Effector memory CD8-positive, alpha-beta T cell (primary cell): ENCODE measurements around the gene PPIAL4G.
"Not testable (repeated sequence)": the region's sequence is repeated elsewhere in the genome, so short reads cannot be mapped to it uniquely, and the experiment has no call there.

Experiments
- ATAC-seq: fragments of 150-1000 bp; cut with Tn5 transposase; replicated peaks from 2 replicates; pipeline ENCODE4 v1.10.0; 2021; ENCODE audit warnings: mild to moderate bottlenecking, moderate library complexity
- DNase-seq, 3 experiments: peaks; one replicate each; pipeline ENCODE4 v3.0.0; 2021
- H3K27ac Mint-ChIP-seq, 2 donors: one replicate each; pipeline ENCODE4 v1.8.0; 2022; ENCODE audit warnings: mild to moderate bottlenecking in 2 of 2, mixed read lengths in 2 of 2, moderate library complexity in 2 of 2
- H3K27me3 Mint-ChIP-seq, 2 donors: one replicate each; pipeline ENCODE4 v1.8.0; 2022; ENCODE audit warnings: mixed read lengths in 2 of 2
- H3K36me3 Mint-ChIP-seq: one replicate; pipeline ENCODE4 v1.8.0; 2022; ENCODE audit warnings: mild to moderate bottlenecking, moderate library complexity, mixed read lengths; ENCODE audit not compliant: insufficient read depth
- H3K4me1 Mint-ChIP-seq, 2 donors: one replicate each; pipeline ENCODE4 v1.8.0; 2022; ENCODE audit warnings: low read depth in 2 of 2, mixed read lengths in 2 of 2
- H3K4me3 Mint-ChIP-seq, 2 donors: one replicate each; pipeline ENCODE4 v1.8.0; 2022; ENCODE audit warnings: mild to moderate bottlenecking in 2 of 2, mixed read lengths in 2 of 2, moderate library complexity in 2 of 2
- H3K9me3 Mint-ChIP-seq, 2 donors: one replicate each; pipeline ENCODE4 v1.8.0; 2022; ENCODE audit warnings: mixed read lengths in 2 of 2
- total RNA-seq, 9 experiments: gene quantifications; one replicate each; lab custom pipeline; 2026; lab: John Stamatoyannopoulos, UW

PPIAL4G gene
- 0 to 0.13 (median 0) reads per million in 9 experiments for total RNA-seq

GRCh38 chr1:148483029-148483428, at the start of gene PPIAL4G:
PPIAL4G (minus strand) TSS chr1:148483302; CDS start chr1:148483252, 50 bp downstream.
- H3K36me3 Mint-ChIP-seq, H3K27ac Mint-ChIP-seq, ATAC-seq, H3K4me1 Mint-ChIP-seq, H3K27me3 Mint-ChIP-seq, H3K9me3 Mint-ChIP-seq, DNase-seq: not testable (repeated sequence)
- peak within 1 kb of the TSS in 1 of 2 donors; percentile 19 for H3K4me3 Mint-ChIP-seq

DNA sequence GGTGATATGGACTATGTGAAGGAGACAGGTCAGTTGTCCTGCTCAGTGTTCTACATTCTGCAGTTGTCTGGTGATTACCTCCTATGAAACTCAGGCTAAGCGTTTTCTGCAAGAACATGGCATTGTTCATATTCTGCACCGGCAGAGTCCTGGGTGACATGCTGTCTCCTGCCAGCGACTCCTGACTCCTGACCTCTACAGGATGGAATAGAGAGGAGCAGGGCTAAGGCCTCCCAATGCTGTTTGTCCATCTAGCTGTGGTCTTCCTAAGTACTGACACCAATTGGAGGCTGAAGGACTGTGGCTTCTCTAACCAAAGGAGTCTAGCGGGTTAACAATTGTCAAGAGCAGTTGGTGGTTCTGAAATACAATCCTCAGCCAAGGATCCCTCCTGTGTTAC, 49.1 kb upstream of the PPIAL4G start:
- not testable (repeated sequence) for H3K9me3 Mint-ChIP-seq, DNase-seq, ATAC-seq, H3K27me3 Mint-ChIP-seq, H3K4me3 Mint-ChIP-seq, H3K27ac Mint-ChIP-seq, H3K4me1 Mint-ChIP-seq
- peaks cover 12% of the 10 kb centered on the region for H3K36me3 Mint-ChIP-seq

GRCh38 chr1:148529101-148529567, 46.0 kb upstream of the PPIAL4G start:
- not testable (repeated sequence) for H3K4me1 Mint-ChIP-seq, H3K9me3 Mint-ChIP-seq, ATAC-seq, H3K27me3 Mint-ChIP-seq
- Mint-ChIP-seq H3K36me3 (peaks cover 18% of the 10 kb centered on the region), H3K4me3 (peak overlapping the region; percentile 76 to 77), H3K27ac (peak overlapping the region; percentile 91 to 95)
- peak; percentile 61 to 66 (median 65) for DNase-seq

DNA sequence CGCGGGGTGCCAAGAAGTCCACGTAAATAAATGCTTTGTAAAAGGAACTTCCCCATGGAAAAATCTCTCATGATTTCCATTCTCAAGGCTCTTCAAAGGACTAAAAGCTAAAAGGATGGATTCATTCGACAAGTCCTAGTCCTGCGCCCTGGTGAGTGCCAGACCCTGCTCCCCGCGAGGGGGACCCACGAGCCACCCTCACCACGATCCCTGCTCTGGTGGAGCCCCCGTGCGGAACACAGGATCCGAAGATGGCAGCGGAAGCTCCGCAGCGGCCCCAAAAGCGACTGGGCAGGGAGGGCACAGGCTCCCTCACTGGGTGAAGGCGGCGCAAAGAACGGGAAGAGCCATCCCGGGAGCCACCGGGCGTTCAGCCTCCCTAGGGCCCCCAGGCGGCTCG, 45.5 kb upstream of the PPIAL4G start:
- Mint-ChIP-seq H3K27ac (peak overlapping the region; percentile 91 to 95), H3K4me3 (peak overlapping the region; percentile 76 to 77), H3K36me3 (peaks cover 18% of the 10 kb centered on the region)
- DNase-seq: peak; percentile 54 to 59 (median 56)
- ATAC-seq, H3K27me3 Mint-ChIP-seq, H3K4me1 Mint-ChIP-seq, H3K9me3 Mint-ChIP-seq: not testable (repeated sequence)

GRCh38 chr1:148526587-148526986, 43.5 kb upstream of the PPIAL4G start:
- not testable (repeated sequence) for H3K4me3 Mint-ChIP-seq, ATAC-seq, H3K27me3 Mint-ChIP-seq, H3K9me3 Mint-ChIP-seq, H3K27ac Mint-ChIP-seq, H3K4me1 Mint-ChIP-seq, DNase-seq
- peaks cover 38% of the 10 kb centered on the region for H3K36me3 Mint-ChIP-seq

DNA sequence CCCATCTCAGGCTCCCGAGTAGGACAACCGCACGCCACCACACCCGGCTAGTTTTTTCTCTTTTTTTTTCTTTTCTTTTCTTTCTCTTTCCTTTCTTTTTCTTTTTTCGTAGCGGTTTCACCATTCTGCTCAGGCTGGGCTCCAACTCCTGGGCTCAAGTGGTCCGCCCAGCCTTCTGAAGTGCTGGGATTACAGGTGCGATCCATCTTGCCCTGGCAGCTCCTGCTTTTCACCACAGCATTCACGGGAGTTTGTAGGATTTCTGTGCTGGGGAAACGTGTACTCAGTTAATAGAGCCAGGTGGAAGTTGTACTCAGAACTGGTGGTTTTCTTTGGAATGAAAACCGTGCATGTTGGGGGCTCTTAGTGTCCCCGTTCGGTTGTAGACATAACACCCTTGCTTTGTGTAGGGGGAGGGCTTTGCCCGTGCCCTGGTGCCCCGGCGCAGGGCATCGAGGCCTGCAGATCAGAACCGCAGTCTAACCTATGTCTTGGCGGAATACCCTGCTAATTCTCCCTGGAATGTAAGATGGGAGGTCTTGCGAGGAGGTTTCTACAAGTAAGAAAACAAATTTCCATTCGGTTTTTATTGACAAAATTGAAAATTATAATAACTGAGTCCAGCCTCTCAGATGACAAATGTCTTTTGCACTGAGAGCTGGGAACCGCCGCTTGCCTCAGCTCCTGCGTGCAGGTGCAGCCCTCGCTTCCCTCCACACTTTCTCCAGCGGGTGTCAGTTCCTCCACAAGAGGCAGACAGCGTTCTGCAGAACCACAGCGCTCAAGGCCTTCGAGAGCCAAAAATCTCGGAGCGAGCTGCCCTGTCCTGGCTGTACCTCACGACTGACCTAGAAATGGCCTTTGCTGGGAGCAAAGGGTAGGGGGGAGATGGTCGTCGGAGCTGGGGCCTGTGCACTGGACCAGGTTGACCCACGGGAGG, 40.4 kb upstream of the PPIAL4G start:
- ATAC-seq: peak; percentile 21

GRCh38 chr1:148522561-148523204, 39.6 kb upstream of the PPIAL4G start:
- H3K4me3 Mint-ChIP-seq: peak overlapping the region; percentile 73 to 95
- H3K9me3 Mint-ChIP-seq, H3K27me3 Mint-ChIP-seq, H3K4me1 Mint-ChIP-seq: not testable (repeated sequence)
- peak; percentile 84 to 86 (median 84) for DNase-seq
- ATAC-seq: peak; percentile 66
- peaks cover 29% of the 10 kb centered on the region for H3K36me3 Mint-ChIP-seq
- H3K27ac Mint-ChIP-seq: peak overlapping the region; percentile 98 to 99

More for the DNA sequence above, 40.4 kb upstream of the PPIAL4G start:
- not testable (repeated sequence) for H3K4me1 Mint-ChIP-seq, H3K9me3 Mint-ChIP-seq, H3K27me3 Mint-ChIP-seq
- H3K27ac Mint-ChIP-seq: peak overlapping the region; percentile 98 to 99
- H3K36me3 Mint-ChIP-seq: peaks cover 29% of the 10 kb centered on the region
- peak in 1 of 3 experiments; percentile 23 for DNase-seq
- H3K4me3 Mint-ChIP-seq: peak overlapping the region; percentile 73 to 95

- DNase-seq (peak; percentile 69 to 72 (median 71)), ATAC-seq (peak; percentile 53)
- Mint-ChIP-seq H3K27ac (peak overlapping the region; percentile 98 to 99), H3K4me3 (peak overlapping the region; percentile 73 to 95), H3K36me3 (peaks cover 29% of the 10 kb centered on the region)
- not testable (repeated sequence) for H3K27me3 Mint-ChIP-seq, H3K9me3 Mint-ChIP-seq, H3K4me1 Mint-ChIP-seq
Observed at GRCh38 chr1:148522072-148522471, 39.0 kb upstream of the PPIAL4G start.

GRCh38 chr1:148514310-148514709, 31.2 kb upstream of the PPIAL4G start:
- not testable (repeated sequence) for H3K4me1 Mint-ChIP-seq, H3K27me3 Mint-ChIP-seq, H3K27ac Mint-ChIP-seq, DNase-seq, ATAC-seq, H3K9me3 Mint-ChIP-seq, H3K36me3 Mint-ChIP-seq, H3K4me3 Mint-ChIP-seq

DNA sequence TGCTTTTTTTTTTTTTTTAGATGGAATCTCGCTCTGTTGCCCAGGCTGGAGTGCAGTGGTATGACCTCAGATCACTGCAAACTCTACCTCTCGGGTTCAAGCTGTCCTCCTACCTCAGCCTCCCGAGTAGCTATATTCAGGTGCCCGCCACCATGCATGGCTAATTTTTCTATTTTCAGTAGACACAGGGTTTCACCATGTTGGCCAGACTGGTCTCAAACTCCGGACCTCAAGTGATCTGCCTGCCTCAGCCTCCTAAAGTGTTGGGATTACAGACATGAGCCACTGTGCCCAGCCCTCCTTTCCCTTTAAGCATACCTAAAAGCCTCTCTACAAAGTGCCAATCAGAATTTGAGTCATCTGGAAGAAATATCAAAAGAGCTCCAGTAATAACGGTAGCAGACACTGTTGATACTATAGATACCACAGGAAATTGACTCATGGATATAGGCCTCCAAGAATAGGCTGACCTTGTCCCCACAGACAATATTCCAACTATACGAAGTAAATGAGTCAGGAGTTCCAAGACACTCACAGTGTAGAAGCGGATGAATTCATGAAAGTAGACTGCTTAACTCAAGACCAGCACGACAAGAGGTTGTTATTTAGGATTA, 29.6 kb upstream of the PPIAL4G start:
- H3K9me3 Mint-ChIP-seq, H3K36me3 Mint-ChIP-seq, ATAC-seq, H3K27ac Mint-ChIP-seq, H3K4me1 Mint-ChIP-seq, H3K27me3 Mint-ChIP-seq, DNase-seq: not testable (repeated sequence)
- H3K4me3 Mint-ChIP-seq: peak overlapping the region in 1 of 2 donors; percentile 18

DNA sequence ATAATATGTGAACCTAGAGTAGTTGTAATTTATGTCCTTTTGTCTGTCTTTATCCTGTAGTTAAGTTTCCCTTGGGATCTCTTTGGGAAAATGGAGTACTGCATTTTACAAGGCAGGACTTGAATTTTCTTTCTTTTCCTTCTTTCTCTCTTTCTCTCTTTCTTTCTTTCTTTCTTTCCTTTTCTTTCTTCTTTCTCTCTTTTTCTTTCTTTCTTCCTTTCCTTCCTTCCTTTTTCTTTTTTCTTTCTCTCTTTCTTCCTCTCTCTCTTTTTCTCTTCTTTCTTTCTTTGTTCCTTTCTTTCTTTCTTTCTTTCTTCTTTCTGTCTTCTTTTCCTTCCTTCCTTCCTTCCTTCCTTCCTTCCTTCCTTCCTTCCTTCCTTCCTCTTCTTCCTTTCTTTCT, 10.8 kb upstream of the PPIAL4G start:
- H3K4me3 Mint-ChIP-seq: not testable (repeated sequence)

DNA sequence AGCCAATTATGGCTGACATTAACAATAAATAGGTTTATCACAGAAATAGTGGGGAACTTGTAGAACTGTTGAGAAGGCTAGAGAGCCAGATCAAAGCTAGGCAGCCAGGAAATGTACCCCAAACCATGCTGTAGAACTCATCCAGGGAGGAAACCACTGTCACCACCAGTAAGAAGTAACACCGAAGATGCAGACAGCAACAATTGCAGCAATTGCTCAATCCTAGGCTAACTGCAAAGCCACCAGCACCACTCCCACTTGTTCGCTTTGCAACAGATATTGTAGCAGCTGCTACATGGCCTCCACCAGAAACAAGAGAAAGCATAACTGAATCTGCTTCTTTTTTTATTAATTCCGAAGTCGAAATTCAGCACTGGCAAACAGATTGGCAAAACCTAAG, 2.0 kb downstream of the PPIAL4G start:
- not testable (repeated sequence) for H3K27me3 Mint-ChIP-seq, H3K27ac Mint-ChIP-seq, H3K9me3 Mint-ChIP-seq, H3K36me3 Mint-ChIP-seq, ATAC-seq, H3K4me1 Mint-ChIP-seq
- DNase-seq: peak; percentile 30 to 46 (median 43)
- peak overlapping the region; percentile 34 to 40 for H3K4me3 Mint-ChIP-seq

More for the DNA sequence above, 10.8 kb upstream of the PPIAL4G start:
- not testable (repeated sequence) for ATAC-seq, H3K9me3 Mint-ChIP-seq, H3K36me3 Mint-ChIP-seq, H3K27me3 Mint-ChIP-seq, H3K27ac Mint-ChIP-seq, H3K4me1 Mint-ChIP-seq, DNase-seq

DNA sequence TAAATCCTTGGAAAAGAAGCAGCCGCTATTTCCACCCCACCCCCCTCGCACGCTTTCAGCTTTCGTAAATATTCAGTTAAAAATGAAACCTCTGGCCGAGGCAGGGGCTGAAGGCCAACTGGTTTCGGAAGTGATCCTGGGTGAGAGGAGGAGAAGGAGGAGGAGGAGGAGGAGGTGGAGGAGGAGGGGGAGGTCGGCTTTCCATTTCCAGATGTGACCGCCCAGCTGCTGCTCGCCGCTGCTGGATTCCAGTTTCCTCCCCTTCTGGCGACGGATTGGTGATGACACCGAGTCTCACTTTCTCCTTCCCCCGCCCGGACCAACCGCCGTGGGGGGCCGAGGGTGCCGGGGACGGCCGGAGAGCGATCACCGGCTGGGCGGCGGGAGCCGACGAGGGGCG, 23.4 kb downstream of the PPIAL4G start:
- not testable (repeated sequence) for H3K27me3 Mint-ChIP-seq, H3K36me3 Mint-ChIP-seq, H3K9me3 Mint-ChIP-seq, DNase-seq, ATAC-seq, H3K4me1 Mint-ChIP-seq
- peak overlapping the region; percentile 72 to 86 for H3K4me3 Mint-ChIP-seq
- H3K27ac Mint-ChIP-seq: peak overlapping the region; percentile 96 to 97
